Testis (tissue), 2 donors: ENCODE data around the gene BTBD1.

Source experiments
- POLR2A ChIP-seq: fragments of 450-650 bp; IDR thresholded peaks from one replicate; pipeline ENCODE4 v1.6.1; 2017; ENCODE audit warnings: antibody characterized with exemption, mild to moderate bottlenecking, moderate library complexity
- TF ChIP-seq, protein P1 (sequence below), 3 experiments: fragments of 450-650 bp in 2 of 3; fragments of 200-600 bp in 1 of 3; sonication (generic) in 1 of 3; IDR thresholded peaks; one replicate each; pipeline ENCODE4 v1.5.1; 2016 to 2019; ENCODE audit warnings: antibody characterized with exemption in 3 of 3, mild to moderate bottlenecking in 2 of 3, moderate library complexity in 1 of 3

DNA sequence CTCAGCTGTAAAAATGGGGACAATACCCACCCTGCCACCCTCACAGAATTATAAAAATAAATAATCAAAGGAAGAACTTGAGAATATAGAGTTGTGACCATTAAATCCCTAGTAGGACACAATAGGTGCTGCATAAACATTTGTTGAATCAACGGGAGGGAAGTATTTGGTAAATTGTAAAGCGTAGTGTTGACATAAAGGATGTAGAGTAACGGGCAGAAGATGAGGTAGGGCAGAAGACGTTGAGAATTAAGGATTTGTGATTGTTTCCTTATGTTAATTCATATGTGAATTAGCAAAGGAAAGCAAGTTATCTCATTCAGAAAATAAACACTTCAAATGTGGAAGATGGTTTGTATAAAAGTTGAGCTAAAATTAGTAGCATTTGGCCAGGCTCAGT, 73.9 kb downstream of the BTBD1 start:
- no peak for TF ChIP-seq POLR2A
- TF ChIP-seq, protein P1, sequence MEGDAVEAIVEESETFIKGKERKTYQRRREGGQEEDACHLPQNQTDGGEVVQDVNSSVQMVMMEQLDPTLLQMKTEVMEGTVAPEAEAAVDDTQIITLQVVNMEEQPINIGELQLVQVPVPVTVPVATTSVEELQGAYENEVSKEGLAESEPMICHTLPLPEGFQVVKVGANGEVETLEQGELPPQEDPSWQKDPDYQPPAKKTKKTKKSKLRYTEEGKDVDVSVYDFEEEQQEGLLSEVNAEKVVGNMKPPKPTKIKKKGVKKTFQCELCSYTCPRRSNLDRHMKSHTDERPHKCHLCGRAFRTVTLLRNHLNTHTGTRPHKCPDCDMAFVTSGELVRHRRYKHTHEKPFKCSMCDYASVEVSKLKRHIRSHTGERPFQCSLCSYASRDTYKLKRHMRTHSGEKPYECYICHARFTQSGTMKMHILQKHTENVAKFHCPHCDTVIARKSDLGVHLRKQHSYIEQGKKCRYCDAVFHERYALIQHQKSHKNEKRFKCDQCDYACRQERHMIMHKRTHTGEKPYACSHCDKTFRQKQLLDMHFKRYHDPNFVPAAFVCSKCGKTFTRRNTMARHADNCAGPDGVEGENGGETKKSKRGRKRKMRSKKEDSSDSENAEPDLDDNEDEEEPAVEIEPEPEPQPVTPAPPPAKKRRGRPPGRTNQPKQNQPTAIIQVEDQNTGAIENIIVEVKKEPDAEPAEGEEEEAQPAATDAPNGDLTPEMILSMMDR (IDR thresholded peaks at IDR 0.05) = no peak
